Activated T-cell treated with anti-CD3 and anti-CD28 coated beads, Interleukin-2, amount 50 U/mL, for 24 hours (primary cell): Measurements from ENCODE around the gene ZFYVE1.
A peak's percentile ranks its signal among the peaks of the same experiment; 100 is the strongest.

ENCODE experiments used
- DNase-seq: peaks from one replicate; pipeline ENCODE4 v3.0.0-alpha.2; 2020
- H3K27ac Mint-ChIP-seq: 2 replicates; pipeline ENCODE4 v1.8.0; 2020; ENCODE audit warnings: mild to moderate bottlenecking, mixed read lengths
- H3K27me3 Mint-ChIP-seq: 2 replicates; pipeline ENCODE4 v1.8.0; 2020; ENCODE audit warnings: mixed read lengths
- H3K36me3 Mint-ChIP-seq: 2 replicates; pipeline ENCODE4 v1.8.0; 2020; ENCODE audit warnings: low read depth, mixed read lengths
- H3K4me1 Mint-ChIP-seq: 2 replicates; pipeline ENCODE4 v1.8.0; 2020; ENCODE audit warnings: low read depth, mixed read lengths
- H3K4me3 Mint-ChIP-seq: 2 replicates; pipeline ENCODE4 v1.8.0; 2020; ENCODE audit warnings: mild to moderate bottlenecking, moderate library complexity, mixed read lengths
- H3K9me3 Mint-ChIP-seq: 2 replicates; pipeline ENCODE4 v1.8.0; 2020; ENCODE audit warnings: mixed read lengths

The ZFYVE1 gene

DNA sequence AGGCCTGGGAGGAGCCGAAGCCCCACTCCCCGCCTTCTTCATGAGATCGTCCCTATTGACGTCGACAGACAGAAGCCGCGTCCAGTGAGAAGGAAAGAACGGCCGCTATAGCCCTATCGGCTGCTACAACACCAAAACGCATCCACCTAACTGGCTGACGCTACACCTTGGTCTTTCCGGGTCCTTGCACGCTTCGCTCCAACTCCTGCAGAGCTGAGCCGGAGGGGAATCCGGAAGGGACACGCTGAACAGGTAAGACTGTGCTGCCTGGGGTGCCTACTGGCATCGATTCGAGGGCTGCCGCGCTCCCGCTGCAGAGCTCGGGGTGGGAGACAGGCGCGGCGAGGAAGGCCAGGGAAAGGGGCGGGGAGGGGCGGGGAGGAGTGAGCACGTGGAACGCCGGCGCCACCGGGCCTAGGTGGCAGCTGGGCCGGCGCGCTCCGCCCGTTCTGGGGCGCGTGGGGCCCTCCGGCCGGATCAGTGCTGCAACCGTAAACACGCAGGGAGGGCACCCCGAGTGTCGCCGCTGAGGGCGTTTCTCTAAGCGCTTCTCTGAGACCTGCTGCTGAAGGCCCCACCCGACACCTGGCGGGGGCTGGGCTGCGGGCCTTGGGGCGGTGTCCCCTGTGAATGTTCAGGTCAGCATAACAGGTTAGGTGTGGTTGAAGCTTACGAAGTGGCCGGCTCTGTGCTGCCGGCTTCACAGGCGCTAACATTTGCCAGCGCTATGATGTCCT lies 100.4 kb downstream of the ZFYVE1 start, which contains the start of gene DCAF4:
TSS of gene DCAF4 (plus strand) at position 173 of the 737 bp plus-strand sequence. CDS start 11,515 bp downstream, outside the sequence.
- Mint-ChIP-seq H3K27ac (peak within 1 kb of the TSS; percentile 96), H3K4me3 (peak within 1 kb of the TSS; percentile 89), H3K4me1 (peaks cover 21% of the 10 kb centered on the region), H3K9me3 (no peaks in the 10 kb centered on the region), H3K36me3 (peaks cover 11% of the 10 kb centered on the region), H3K27me3 (peaks cover 14% of the 10 kb centered on the region)
- DNase-seq: peak; percentile 94

GRCh38 chr14:72925815-72926291 lies 101.1 kb downstream of the ZFYVE1 start:
- peaks cover 11% of the 10 kb centered on the region for H3K36me3 Mint-ChIP-seq
- no peak for DNase-seq
- peaks cover 18% of the 10 kb centered on the region for H3K4me1 Mint-ChIP-seq

DNA sequence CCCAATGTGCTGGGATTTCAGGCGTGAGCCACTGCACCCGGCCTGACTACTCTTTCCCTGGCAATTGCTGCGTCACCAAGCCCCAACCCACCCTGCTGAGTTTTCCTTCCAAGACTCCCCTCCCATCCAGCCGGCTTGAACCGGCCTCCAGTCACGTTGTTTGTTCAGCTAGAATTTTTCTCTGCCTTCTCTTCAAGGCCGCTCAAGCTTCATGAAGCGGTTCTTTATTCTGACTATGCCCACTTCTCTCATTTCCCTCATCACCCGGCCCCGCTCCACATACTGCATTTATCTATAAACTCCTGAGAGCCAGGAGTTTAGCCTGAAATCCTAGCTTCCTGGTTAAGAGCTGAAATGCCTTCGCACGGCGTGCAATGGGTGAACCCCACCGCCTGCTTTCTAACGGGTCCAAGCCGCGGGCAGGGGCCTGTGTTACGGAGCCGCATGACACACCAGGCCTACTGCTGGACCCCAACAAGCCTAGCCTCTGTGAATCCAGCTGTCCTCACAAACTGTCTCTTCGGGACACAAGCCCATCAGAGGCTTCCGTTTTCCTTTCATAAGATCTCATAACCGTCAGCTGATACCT lies 101.6 kb downstream of the ZFYVE1 start:
- H3K27ac Mint-ChIP-seq: no peak overlapping the region
- no peak for DNase-seq
- H3K9me3 Mint-ChIP-seq: no peaks in the 10 kb centered on the region
- H3K27me3 Mint-ChIP-seq: peaks cover 20% of the 10 kb centered on the region
- H3K4me1 Mint-ChIP-seq: peaks cover 13% of the 10 kb centered on the region
- H3K4me3 Mint-ChIP-seq: peak overlapping the region; percentile 89
- H3K36me3 Mint-ChIP-seq: peaks cover 11% of the 10 kb centered on the region

More at GRCh38 chr14:72925815-72926291, 101.1 kb downstream of the ZFYVE1 start:
- Mint-ChIP-seq H3K9me3 (no peaks in the 10 kb centered on the region), H3K4me3 (peak overlapping the region; percentile 89), H3K27me3 (peaks cover 18% of the 10 kb centered on the region), H3K27ac (peak overlapping the region; percentile 96)

DNA sequence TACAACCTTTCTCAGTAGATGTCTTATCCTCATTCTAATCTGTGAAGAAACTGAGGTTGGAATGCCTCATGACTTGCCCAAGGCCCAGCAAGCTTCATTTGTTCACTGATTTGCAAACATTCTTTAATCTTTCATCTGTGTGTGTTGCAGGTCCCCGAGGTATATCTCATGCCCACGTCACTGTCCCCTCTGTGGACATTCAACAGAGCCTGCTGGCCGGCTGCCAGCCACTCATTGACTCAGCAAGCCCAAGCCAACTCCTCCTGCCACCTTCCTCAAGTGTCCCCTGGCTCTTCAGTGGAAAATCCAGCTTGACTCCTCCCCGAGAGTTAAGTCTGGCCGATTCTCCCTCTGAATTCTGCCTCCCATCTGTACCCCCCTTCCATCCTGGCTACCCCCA lies 102.6 kb downstream of the ZFYVE1 start:
- DNase-seq: no peak
- Mint-ChIP-seq H3K4me1 (peaks cover 12% of the 10 kb centered on the region), H3K36me3 (peaks cover 4% of the 10 kb centered on the region), H3K4me3 (no peak overlapping the region), H3K9me3 (no peaks in the 10 kb centered on the region), H3K27me3 (peaks cover 20% of the 10 kb centered on the region), H3K27ac (no peak overlapping the region)

DNA sequence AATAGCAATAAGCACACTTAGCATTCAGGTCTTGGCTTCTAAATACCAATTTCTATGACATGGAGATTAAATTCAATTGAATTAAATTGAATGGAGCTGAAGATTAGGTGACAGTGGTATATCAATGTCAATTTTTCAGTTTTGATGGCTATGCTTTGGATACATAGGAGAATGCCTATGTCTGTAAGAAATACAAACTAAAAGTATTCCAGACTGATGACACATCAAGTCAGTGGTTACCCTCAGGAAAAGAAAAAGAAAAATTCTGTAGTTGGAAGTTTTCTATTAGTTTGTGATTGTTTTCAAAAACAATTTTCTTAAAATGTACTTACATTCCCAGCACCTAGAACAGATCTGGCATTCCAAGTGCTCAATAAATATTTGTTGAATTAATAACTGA lies 105.5 kb downstream of the ZFYVE1 start:
- peaks cover 26% of the 10 kb centered on the region for H3K27me3 Mint-ChIP-seq
- no peaks in the 10 kb centered on the region for H3K36me3 Mint-ChIP-seq
- no peak overlapping the region for H3K27ac Mint-ChIP-seq
- H3K9me3 Mint-ChIP-seq: no peaks in the 10 kb centered on the region
- no peak for DNase-seq
- H3K4me1 Mint-ChIP-seq: peaks cover 6% of the 10 kb centered on the region
- H3K4me3 Mint-ChIP-seq: no peak overlapping the region

- H3K36me3 Mint-ChIP-seq: no peaks in the 10 kb centered on the region
- peaks cover 22% of the 10 kb centered on the region for H3K27me3 Mint-ChIP-seq
- no peak overlapping the region for H3K4me3 Mint-ChIP-seq
- DNase-seq: no peak
- H3K27ac Mint-ChIP-seq: no peak overlapping the region
- no peaks in the 10 kb centered on the region for H3K9me3 Mint-ChIP-seq
- no peaks in the 10 kb centered on the region for H3K4me1 Mint-ChIP-seq
Measured at GRCh38 chr14:72920008-72920407, 106.9 kb downstream of the ZFYVE1 start.
